GM12878 (cell line): ENCODE data around the gene BORCS6. TPM values are rescaled to one million over a fixed set of nuclear protein-coding genes. Genes with fewer than 3 reads are reported as not detected.

Experiments
- BCL11A ChIP-seq: IDR thresholded peaks from 2 replicates; pipeline ENCODE4 v1.6.1; 2011; ENCODE audit warnings: low read depth, low read length
- CBX3 ChIP-seq: fragments of 200-600 bp; sonication (generic); IDR thresholded peaks from 2 replicates; pipeline ENCODE4 v1.6.1; 2016; ENCODE audit warnings: low read depth, borderline replicate concordance
- CHD2 ChIP-seq: IDR thresholded peaks from 2 replicates; pipeline ENCODE4 v1.6.1; 2011; ENCODE audit warnings: low read depth, low read length, improper control_type of control experiment, borderline replicate concordance
- E4F1 ChIP-seq: fragments of 450-650 bp; IDR thresholded peaks from 2 replicates; pipeline ENCODE4 v1.6.1; 2018; ENCODE audit warnings: borderline replicate concordance, mild to moderate bottlenecking; ENCODE audit not compliant: partially characterized antibody
- IKZF2 ChIP-seq, 2 experiments: fragments of 450-650 bp; IDR thresholded peaks; 2 replicates each; pipeline ENCODE4 v1.6.1; 2017; ENCODE audit warnings: mild to moderate bottlenecking in 2 of 2, moderate library complexity in 2 of 2
- KLF5 ChIP-seq: fragments of 450-650 bp; IDR thresholded peaks from 2 replicates; pipeline ENCODE4 v1.6.1; 2014; ENCODE audit warnings: mild to moderate bottlenecking; ENCODE audit not compliant: partially characterized antibody
- MTA3 ChIP-seq: IDR thresholded peaks from 2 replicates; pipeline ENCODE4 v1.6.1; 2012; ENCODE audit warnings: low read length, inconsistent platforms, borderline replicate concordance
- NFYA ChIP-seq: IDR thresholded peaks from 2 replicates; pipeline ENCODE4 v1.6.1; 2011; ENCODE audit warnings: low read depth, mild to moderate bottlenecking, low read length, improper control_type of control experiment, borderline replicate concordance
- NFYB ChIP-seq: IDR thresholded peaks from 2 replicates; pipeline ENCODE4 v1.6.1; 2011; ENCODE audit warnings: low read depth, mild to moderate bottlenecking, low read length, improper control_type of control experiment, moderate library complexity; ENCODE audit not compliant: insufficient read depth
- NR2C1 ChIP-seq: fragments of 450-650 bp; IDR thresholded peaks from 2 replicates; pipeline ENCODE4 v1.6.1; 2017; ENCODE audit warnings: antibody characterized with exemption, mild to moderate bottlenecking, moderate library complexity
- RUNX3 ChIP-seq: IDR thresholded peaks from 2 replicates; pipeline ENCODE4 v1.6.1; 2012; ENCODE audit warnings: low read length, inconsistent platforms
- SIX5 ChIP-seq: IDR thresholded peaks from 2 replicates; pipeline ENCODE4 v1.6.1; 2011; ENCODE audit warnings: mild to moderate bottlenecking, low read depth, low read length, moderate library complexity; ENCODE audit not compliant: severe bottlenecking
- SMARCA5 ChIP-seq: fragments of 450-650 bp; IDR thresholded peaks from 2 replicates; pipeline ENCODE4 v1.6.1; 2017; ENCODE audit warnings: mild to moderate bottlenecking
- SMC3 ChIP-seq: IDR thresholded peaks from 2 replicates; pipeline ENCODE4 v1.6.1; 2011; ENCODE audit warnings: low read length, improper control_type of control experiment, borderline replicate concordance
- SP1 ChIP-seq: IDR thresholded peaks from one replicate; pipeline ENCODE4 v1.6.1; 2011; ENCODE audit warnings: low read depth, low read length
- SRF ChIP-seq, 2 experiments: IDR thresholded peaks; 2 replicates each; pipeline ENCODE4 v1.6.1; 2011; ENCODE audit warnings: low read depth in 2 of 2, low read length in 2 of 2, mild to moderate bottlenecking in 1 of 2, moderate library complexity in 1 of 2
- polyA plus RNA-seq, 11 experiments: library from polyadenylated mRNA; depleted of rRNA in 4 of 11; unstranded in 6 of 11; stranded (reverse) in 5 of 11; fragments of >200 nt; fragmentation: Nextera tagmentation in 4 of 11; fragmentation: Illumina TruSeq in 1 of 11; extraction: Ambion mirVana in 4 of 11; extraction: Trizol in 1 of 11; gene quantifications; 1 replicate in 1 of 11; 2 replicates in 10 of 11; pipeline versions ENCODE4 v1.2.1 to v1.2.3, GENCODE V29; 2011 to 2016; ENCODE audit warnings: inconsistent platforms in 2 of 11, missing spikeins in 2 of 11, low read depth in 1 of 11
- total RNA-seq, 4 experiments: library from RNA; depleted of rRNA in 3 of 4; stranded (reverse); fragments of >200 nt in 3 of 4; fragmentation: Illumina TruSeq in 1 of 4; extraction: Trizol in 1 of 4; gene quantifications; 2 replicates each; pipeline versions ENCODE4 v1.2.1 to v1.2.3, GENCODE V29; 2013 to 2021
- TF ChIP-seq, protein P1 (sequence below): fragments of 450-650 bp; IDR thresholded peaks from 2 replicates; pipeline ENCODE4 v1.6.1; 2016; ENCODE audit warnings: mild to moderate bottlenecking
- TF ChIP-seq, protein P2 (sequence below): fragments of 150-350 bp; IDR thresholded peaks from 2 replicates; pipeline ENCODE4 v1.6.1; 2016; ENCODE audit warnings: low read depth, low read length
- TF ChIP-seq, protein P3 (sequence below), 3 experiments: IDR thresholded peaks in 2 of 3; conservative IDR thresholded peaks in 1 of 3; 2 replicates each; pipeline ENCODE4 v1.5.1; 2011; ENCODE audit warnings: low read depth in 3 of 3, low read length in 3 of 3, mild to moderate bottlenecking in 3 of 3, control low read depth in 2 of 3, moderate library complexity in 2 of 3, inconsistent platforms in 1 of 3, mixed read lengths in 1 of 3; ENCODE audit not compliant: control insufficient read depth in 2 of 3, insufficient read depth in 1 of 3; ENCODE audit errors: extremely low read depth in 1 of 3

BORCS6 gene
- total and polyA plus RNA-seq, 10 of the 15 experiments (the other 5 are each of a cell fraction or from before 2014, with no cell fraction given), result 0.37 to 14.1 (median 6.7) TPM

DNA sequence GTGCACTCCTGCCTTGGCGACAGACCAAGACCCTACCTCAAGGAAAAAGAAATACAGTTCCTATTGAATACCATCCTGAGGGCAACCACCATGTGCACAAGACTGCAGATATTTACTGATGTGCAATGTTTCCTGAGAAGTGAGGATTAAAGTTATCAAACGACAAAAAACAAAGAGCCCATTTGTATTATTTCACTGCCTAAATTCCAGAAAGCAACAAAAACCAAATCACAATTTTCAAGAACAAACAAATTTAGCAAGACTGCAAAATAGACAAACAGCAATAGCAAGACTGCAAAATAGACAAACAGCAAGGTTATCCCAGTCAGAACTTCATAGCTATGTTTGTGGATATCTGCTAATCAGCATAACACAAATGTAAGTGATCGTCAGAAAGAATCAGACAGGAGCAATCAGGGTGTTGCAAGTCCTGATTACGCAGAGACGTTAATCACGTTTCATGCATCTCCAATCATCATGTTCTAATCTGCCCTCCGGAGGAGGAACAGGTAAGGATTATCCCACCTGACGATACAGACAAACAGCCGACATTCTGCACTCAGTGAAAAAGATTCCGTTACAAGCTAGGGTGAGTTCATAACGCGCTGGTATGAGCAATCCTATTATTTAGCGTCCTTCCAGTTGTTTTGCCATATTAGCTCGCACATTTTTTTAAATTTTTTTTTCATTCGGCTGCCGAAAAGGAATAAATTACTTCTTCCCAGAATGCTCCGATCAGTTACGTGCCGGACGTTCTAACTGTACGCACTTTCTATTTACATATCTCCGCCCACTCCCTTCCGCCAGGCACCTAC is 16.7 kb downstream of the BORCS6 start (continued):
- TF ChIP-seq E4F1 (peak; percentile 34), KLF5 (peak; percentile 97), CBX3 (no peak), SRF (IDR thresholded peaks at IDR 0.05; ENCODE audit: low read depth in 2 of 2, low read length in 2 of 2) (peak in 1 of 2 experiments; percentile 57; a peak in 1 of 4 replicates), RUNX3 (peak; percentile 84), IKZF2 (IDR thresholded peaks at IDR 0.05) (peak; percentile 84 to 87), NFYB (no peak), BCL11A (peak; percentile 93), SP1 (peak; percentile 79), NFYA (no peak), CHD2 (peak; percentile 73; the same call in 1 of the 2 replicates), SMC3 (no peak), SIX5 (peak; percentile 43), SMARCA5 (peak; percentile 92; the same call in 1 of the 2 replicates), MTA3 (peak; percentile 100), NR2C1 (peak; percentile 53)
- TF ChIP-seq, protein P1, sequence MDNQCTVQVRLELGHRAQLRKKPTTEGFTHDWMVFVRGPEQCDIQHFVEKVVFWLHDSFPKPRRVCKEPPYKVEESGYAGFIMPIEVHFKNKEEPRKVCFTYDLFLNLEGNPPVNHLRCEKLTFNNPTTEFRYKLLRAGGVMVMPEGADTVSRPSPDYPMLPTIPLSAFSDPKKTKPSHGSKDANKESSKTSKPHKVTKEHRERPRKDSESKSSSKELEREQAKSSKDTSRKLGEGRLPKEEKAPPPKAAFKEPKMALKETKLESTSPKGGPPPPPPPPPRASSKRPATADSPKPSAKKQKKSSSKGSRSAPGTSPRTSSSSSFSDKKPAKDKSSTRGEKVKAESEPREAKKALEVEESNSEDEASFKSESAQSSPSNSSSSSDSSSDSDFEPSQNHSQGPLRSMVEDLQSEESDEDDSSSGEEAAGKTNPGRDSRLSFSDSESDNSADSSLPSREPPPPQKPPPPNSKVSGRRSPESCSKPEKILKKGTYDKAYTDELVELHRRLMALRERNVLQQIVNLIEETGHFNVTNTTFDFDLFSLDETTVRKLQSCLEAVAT, result peak; percentile 97
- TF ChIP-seq, protein P2, sequence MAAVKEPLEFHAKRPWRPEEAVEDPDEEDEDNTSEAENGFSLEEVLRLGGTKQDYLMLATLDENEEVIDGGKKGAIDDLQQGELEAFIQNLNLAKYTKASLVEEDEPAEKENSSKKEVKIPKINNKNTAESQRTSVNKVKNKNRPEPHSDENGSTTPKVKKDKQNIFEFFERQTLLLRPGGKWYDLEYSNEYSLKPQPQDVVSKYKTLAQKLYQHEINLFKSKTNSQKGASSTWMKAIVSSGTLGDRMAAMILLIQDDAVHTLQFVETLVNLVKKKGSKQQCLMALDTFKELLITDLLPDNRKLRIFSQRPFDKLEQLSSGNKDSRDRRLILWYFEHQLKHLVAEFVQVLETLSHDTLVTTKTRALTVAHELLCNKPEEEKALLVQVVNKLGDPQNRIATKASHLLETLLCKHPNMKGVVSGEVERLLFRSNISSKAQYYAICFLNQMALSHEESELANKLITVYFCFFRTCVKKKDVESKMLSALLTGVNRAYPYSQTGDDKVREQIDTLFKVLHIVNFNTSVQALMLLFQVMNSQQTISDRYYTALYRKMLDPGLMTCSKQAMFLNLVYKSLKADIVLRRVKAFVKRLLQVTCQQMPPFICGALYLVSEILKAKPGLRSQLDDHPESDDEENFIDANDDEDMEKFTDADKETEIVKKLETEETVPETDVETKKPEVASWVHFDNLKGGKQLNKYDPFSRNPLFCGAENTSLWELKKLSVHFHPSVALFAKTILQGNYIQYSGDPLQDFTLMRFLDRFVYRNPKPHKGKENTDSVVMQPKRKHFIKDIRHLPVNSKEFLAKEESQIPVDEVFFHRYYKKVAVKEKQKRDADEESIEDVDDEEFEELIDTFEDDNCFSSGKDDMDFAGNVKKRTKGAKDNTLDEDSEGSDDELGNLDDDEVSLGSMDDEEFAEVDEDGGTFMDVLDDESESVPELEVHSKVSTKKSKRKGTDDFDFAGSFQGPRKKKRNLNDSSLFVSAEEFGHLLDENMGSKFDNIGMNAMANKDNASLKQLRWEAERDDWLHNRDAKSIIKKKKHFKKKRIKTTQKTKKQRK, result peak; percentile 59; the same call in 1 of the 2 replicates
- TF ChIP-seq, protein P3, sequence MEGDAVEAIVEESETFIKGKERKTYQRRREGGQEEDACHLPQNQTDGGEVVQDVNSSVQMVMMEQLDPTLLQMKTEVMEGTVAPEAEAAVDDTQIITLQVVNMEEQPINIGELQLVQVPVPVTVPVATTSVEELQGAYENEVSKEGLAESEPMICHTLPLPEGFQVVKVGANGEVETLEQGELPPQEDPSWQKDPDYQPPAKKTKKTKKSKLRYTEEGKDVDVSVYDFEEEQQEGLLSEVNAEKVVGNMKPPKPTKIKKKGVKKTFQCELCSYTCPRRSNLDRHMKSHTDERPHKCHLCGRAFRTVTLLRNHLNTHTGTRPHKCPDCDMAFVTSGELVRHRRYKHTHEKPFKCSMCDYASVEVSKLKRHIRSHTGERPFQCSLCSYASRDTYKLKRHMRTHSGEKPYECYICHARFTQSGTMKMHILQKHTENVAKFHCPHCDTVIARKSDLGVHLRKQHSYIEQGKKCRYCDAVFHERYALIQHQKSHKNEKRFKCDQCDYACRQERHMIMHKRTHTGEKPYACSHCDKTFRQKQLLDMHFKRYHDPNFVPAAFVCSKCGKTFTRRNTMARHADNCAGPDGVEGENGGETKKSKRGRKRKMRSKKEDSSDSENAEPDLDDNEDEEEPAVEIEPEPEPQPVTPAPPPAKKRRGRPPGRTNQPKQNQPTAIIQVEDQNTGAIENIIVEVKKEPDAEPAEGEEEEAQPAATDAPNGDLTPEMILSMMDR (IDR thresholded peaks at IDR 0.05 in 2 of 3, conservative IDR thresholded peaks at IDR 0.05 in 1 of 3; ENCODE audit: control insufficient read depth in 2 of 3, extremely low read depth in 1 of 3, insufficient read depth in 1 of 3, low read depth in 3 of 3, low read length in 3 of 3), result no peak
